Spleen (tissue), 11 donors: ENCODE results near the gene SETD6. TPM values are rescaled to one million over a fixed set of nuclear protein-coding genes. Genes with fewer than 3 reads are reported as not detected.

ENCODE experiments used
- DNase-seq: peaks from one replicate; pipeline ENCODE4 v3.0.0-alpha.2; 2020
- H3K27ac ChIP-seq, 8 donors: fragments of 200-600 bp; sonication (generic) in 7 of 8; 1 replicate in 4 of 8; 2 replicates in 4 of 8; pipeline versions ENCODE4 v1.5.0 to v1.8.0; 2016 to 2021; ENCODE audit warnings: inconsistent platforms in 4 of 8, mild to moderate bottlenecking in 4 of 8, moderate library complexity in 1 of 8
- H3K27me3 ChIP-seq, 7 donors: fragments of 200-600 bp; sonication (generic) in 6 of 7; replicated peaks in 1 of 7; 1 replicate in 4 of 7; 2 replicates in 3 of 7; pipeline versions ENCODE4 v1.5.0 to v1.8.0; 2016 to 2021; ENCODE audit warnings: inconsistent platforms in 3 of 7, mild to moderate bottlenecking in 1 of 7
- H3K36me3 ChIP-seq, 6 donors: fragments of 200-600 bp; sonication (generic) in 5 of 6; 1 replicate in 4 of 6; 2 replicates in 2 of 6; pipeline versions ENCODE4 v1.5.0 to v1.8.0; 2016 to 2021; ENCODE audit warnings: inconsistent platforms in 2 of 6
- H3K4me1 ChIP-seq, 6 donors: fragments of 200-600 bp; sonication (generic) in 5 of 6; 1 replicate in 3 of 6; 2 replicates in 3 of 6; pipeline versions ENCODE4 v1.5.0 to v1.8.0; 2016 to 2021; ENCODE audit warnings: inconsistent platforms in 3 of 6
- H3K4me3 ChIP-seq, 8 donors: fragments of 200-600 bp; sonication (generic) in 7 of 8; 1 replicate in 4 of 8; 2 replicates in 4 of 8; pipeline versions ENCODE4 v1.5.0 to v1.8.0; 2016 to 2021; ENCODE audit warnings: inconsistent platforms in 4 of 8, mild to moderate bottlenecking in 4 of 8, moderate library complexity in 2 of 8
- H3K9me3 ChIP-seq, 8 donors: fragments of 200-600 bp; sonication (generic) in 7 of 8; 1 replicate in 4 of 8; 2 replicates in 4 of 8; pipeline versions ENCODE4 v1.5.0 to v1.8.0; 2016 to 2021; ENCODE audit warnings: inconsistent platforms in 4 of 8
- CTCF ChIP-seq, 11 experiments: fragments of 200-600 bp in 7 of 11; fragments of 450-650 bp in 4 of 11; sonication (generic) in 4 of 11; IDR thresholded peaks in 8 of 11; conservative IDR thresholded peaks in 3 of 11; 1 replicate in 7 of 11; 2 replicates in 4 of 11; pipeline versions ENCODE4 v1.4.0 to v1.8.0; 2016 to 2021; ENCODE audit warnings: antibody characterized with exemption in 11 of 11, inconsistent platforms in 4 of 11, mild to moderate bottlenecking in 1 of 11
- POLR2A ChIP-seq, 3 donors: fragments of 450-650 bp; IDR thresholded peaks; one replicate each; pipeline ENCODE4 v1.5.1; 2017; ENCODE audit warnings: antibody characterized with exemption in 3 of 3, mild to moderate bottlenecking in 1 of 3
- POLR2AphosphoS5 ChIP-seq, 3 donors: sonication (generic); formaldehyde crosslinking; IDR thresholded peaks; one replicate each; pipeline ENCODE4 v1.5.1; 2017; ENCODE audit warnings: antibody characterized with exemption in 3 of 3
- WGBS, 5 donors: extraction: QIAGEN DNeasy Blood & Tissue Kit in 3 of 5; methylation state at CpG; one replicate each; pipeline versions ENCODE4 v1.1.5 to v1.1.7; 2013 to 2018; 5-methylcytosine and 5-hydroxymethylcytosine counted together
- intact Hi-C: fragments of 100-400 bp; cut with DNase I; formaldehyde crosslinking; loops from one replicate; pipeline ENCODE4 v1.15.0; 2023; ENCODE audit warnings: low total_unique reads
- polyA plus RNA-seq, 3 donors: library from polyadenylated mRNA; stranded (reverse); fragments of 200-250 nt; gene quantifications; one replicate each; pipeline ENCODE4 v1.2.1, GENCODE V29; 2013
- total RNA-seq, 7 donors: library from RNA; depleted of rRNA in 3 of 7; stranded (reverse); fragments of >200 nt in 3 of 7; fragmentation: NEBNext Ultra II Directional in 4 of 7; extraction: Animal tissue kit (Norgen Biotek cat#: 25700) in 4 of 7; gene quantifications; one replicate each; pipeline versions ENCODE4 v1.1.0 to v1.2.1, GENCODE V29; 2016 to 2021
- donor health status: healthy with polysubstance abuse.
- donor health status: DM: no; HTN: no; CAD: no; lungs with moderate emphysema.
- donor health status: DM: no; HTN: no; CAD: no.
- donor health status: Bipolar disorder and iron deficiency.
- donor health status: healthy.
- donor health status: DM: no; HTN: no; CAD: no.
- donor health status: DM: yes; HTN: yes; CAD: no.

SETD6 gene
- total and polyA plus RNA-seq, 10 donors, result 8.9 to 32.3 (median 16.6) TPM

- intact Hi-C loops, result no loop called here
Observed at GRCh38 chr16:58497935-58498334, 17.4 kb upstream of the SETD6 start.

GRCh38 chr16:58498341-58499091, 16.8 kb upstream of the SETD6 start:
- 70 to 81% (median 75%) methylated on average over 6 to 9 of the region's 9 CpGs for WGBS, 5 donors
- no peak for TF ChIP-seq CTCF (IDR thresholded peaks at IDR 0.05 in 8 of 11, conservative IDR thresholded peaks at IDR 0.05 in 3 of 11)
- TF ChIP-seq POLR2A (IDR thresholded peaks at IDR 0.05), result no peak
- no peak for TF ChIP-seq POLR2AphosphoS5 (IDR thresholded peaks at IDR 0.05)
- Histone ChIP-seq H3K4me3 (no peak overlapping the region), H3K27ac (no peak overlapping the region), H3K4me1 (peaks cover 13 to 40% (median 24%) of the 10 kb centered on the region in 6 donors), H3K9me3 (no peaks in the 10 kb centered on the region), H3K27me3 (peaks cover 5 to 43% (median 18%) of the 10 kb centered on the region in 7 donors), H3K36me3 (no peaks in the 10 kb centered on the region)
- intact Hi-C loops, result no loop called here
- peak; percentile 68 for DNase-seq

More at GRCh38 chr16:58497935-58498334, 17.4 kb upstream of the SETD6 start:
- H3K27me3 ChIP-seq, result peaks cover 5 to 39% (median 18%) of the 10 kb centered on the region in 7 donors
- no peak overlapping the region for H3K4me3 ChIP-seq
- no peaks in the 10 kb centered on the region for H3K36me3 ChIP-seq
- no peaks in the 10 kb centered on the region for H3K9me3 ChIP-seq
- H3K27ac ChIP-seq, result no peak overlapping the region
- H3K4me1 ChIP-seq, result peaks cover 13 to 40% (median 24%) of the 10 kb centered on the region in 6 donors
- DNase-seq, result peak; percentile 53
- WGBS, 5 donors, result 44 to 51% (median 45%) methylated on average over 5 of the region's 5 CpGs
- TF ChIP-seq POLR2AphosphoS5 (IDR thresholded peaks at IDR 0.05) (no peak), CTCF (IDR thresholded peaks at IDR 0.05 in 8 of 11, conservative IDR thresholded peaks at IDR 0.05 in 3 of 11) (no peak), POLR2A (IDR thresholded peaks at IDR 0.05) (no peak)

- no peaks in the 10 kb centered on the region for H3K9me3 ChIP-seq
- TF ChIP-seq POLR2A (IDR thresholded peaks at IDR 0.05) (no peak), POLR2AphosphoS5 (IDR thresholded peaks at IDR 0.05) (no peak), CTCF (IDR thresholded peaks at IDR 0.05 in 8 of 11, conservative IDR thresholded peaks at IDR 0.05 in 3 of 11) (no peak)
- intact Hi-C loops, result no loop called here
Observed at GRCh38 chr16:58499092-58499511, 16.2 kb upstream of the SETD6 start.

More at GRCh38 chr16:58499092-58499511, 16.2 kb upstream of the SETD6 start:
- Histone ChIP-seq H3K4me3 (no peak overlapping the region), H3K27me3 (peaks cover 5 to 49% (median 18%) of the 10 kb centered on the region in 7 donors), H3K36me3 (peaks cover 0 to 4% (median 0%) of the 10 kb centered on the region in 6 donors), H3K27ac (no peak overlapping the region), H3K4me1 (peaks cover 13 to 40% (median 24%) of the 10 kb centered on the region in 6 donors)
- WGBS, 5 donors, result 65 to 86% (median 82%) methylated on average over 7 to 10 of the region's 10 CpGs
- peak; percentile 70 for DNase-seq
